GM19452 (cell line): ENCODE data around the gene FOXL3.

Source experiments
- ATAC-seq: cut with Tn5 transposase; IDR thresholded peaks from one replicate; pipeline ENCODE4 v1.9.1; 2021; ENCODE audit not compliant: unreplicated experiment

FOXL3 gene

GRCh38 chr7:265998-266850 lies 23.7 kb upstream of the FOXL3 start:
- ATAC-seq: no peak

- no peak for ATAC-seq
These were observed 22.8 kb upstream of the FOXL3 start for GRCh38 chr7:266851-267840.

DNA sequence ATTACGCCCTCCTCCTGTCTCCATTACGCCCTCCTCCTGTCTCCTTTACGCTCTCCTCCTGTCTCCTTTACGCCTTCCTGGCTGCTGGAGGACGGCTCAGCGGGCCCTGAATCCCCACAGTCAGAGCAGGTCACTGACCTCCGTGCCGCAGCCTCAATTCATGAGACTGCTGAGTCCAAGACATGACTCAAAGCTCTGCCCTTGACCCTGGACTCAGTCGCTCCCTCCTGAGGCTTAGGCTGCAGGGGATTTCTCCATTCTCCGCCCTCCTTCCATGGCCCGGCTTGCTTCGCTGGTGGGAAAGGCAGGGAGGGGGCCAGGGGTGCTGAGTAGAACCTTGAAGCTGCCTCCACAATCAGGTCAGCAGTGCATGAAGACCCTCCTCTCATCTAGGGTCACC lies 21.0 kb upstream of the FOXL3 start:
- ATAC-seq: no peak

DNA sequence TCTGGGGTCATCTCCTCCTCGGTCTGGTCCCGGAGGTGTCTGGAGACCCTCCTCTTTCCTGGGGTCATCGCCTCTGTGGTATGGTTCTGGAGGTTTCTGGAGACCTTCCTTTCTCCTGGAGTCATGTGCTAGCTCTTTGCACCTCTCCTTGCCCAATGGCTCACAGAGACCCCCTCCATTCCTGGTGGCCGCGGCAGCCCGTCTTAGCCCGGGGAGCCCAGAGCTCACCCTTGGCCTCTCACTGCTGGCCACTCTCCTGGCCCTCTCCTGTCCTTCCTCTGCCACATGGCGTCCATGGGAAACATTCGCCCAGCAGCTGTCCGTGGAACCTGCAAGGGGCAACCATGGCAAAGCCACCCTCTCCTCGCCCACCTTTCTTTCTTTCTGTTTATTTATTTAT lies 20.2 kb upstream of the FOXL3 start:
- no peak for ATAC-seq

GRCh38 chr7:270351-270983 lies 19.5 kb upstream of the FOXL3 start:
- ATAC-seq: no peak

DNA sequence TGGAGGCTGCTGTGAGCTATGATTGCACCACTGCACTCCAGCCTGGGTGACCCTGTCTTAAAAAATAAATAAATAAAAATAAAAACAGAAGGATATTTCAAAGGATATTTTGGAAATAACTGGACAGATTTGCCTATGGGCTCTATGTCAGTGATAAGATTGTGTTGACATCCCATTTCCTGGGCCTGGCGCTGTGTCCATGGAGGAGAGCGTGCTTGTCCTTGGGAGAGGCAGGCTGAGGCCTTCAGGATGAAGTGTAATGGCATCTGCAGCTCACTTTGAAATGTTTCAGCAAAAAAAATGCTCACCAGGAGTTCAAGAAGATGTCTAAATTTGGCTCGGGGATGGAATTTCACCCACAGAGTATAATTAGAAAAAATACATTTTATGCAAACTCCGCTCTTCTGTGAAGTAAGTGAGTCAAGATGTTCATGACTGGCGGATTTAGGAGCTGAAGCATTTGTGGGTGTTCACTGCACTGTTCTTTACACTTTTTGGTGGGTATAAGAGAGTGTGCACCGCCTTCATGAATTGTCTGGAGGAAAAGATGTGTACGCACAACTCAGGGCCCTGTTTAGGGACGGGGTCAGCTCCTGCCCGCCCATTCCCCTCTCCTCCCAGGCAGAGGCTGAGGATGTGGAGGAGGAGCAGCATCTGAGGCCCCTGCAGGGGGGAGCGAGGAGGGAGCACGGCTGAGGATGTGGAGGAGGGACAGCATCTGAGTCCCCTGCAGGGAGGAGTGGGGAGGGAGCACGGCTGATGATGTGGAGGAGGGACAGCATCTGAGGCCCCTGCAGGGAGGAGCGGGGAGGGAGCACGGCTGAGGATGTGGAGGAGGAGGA lies 18.5 kb upstream of the FOXL3 start:
- no peak for ATAC-seq

GRCh38 chr7:272108-272615 lies 17.8 kb upstream of the FOXL3 start:
- no peak for ATAC-seq

GRCh38 chr7:272631-273030 lies 17.3 kb upstream of the FOXL3 start:
- no peak for ATAC-seq

GRCh38 chr7:273327-273726 lies 16.6 kb upstream of the FOXL3 start:
- no peak for ATAC-seq

DNA sequence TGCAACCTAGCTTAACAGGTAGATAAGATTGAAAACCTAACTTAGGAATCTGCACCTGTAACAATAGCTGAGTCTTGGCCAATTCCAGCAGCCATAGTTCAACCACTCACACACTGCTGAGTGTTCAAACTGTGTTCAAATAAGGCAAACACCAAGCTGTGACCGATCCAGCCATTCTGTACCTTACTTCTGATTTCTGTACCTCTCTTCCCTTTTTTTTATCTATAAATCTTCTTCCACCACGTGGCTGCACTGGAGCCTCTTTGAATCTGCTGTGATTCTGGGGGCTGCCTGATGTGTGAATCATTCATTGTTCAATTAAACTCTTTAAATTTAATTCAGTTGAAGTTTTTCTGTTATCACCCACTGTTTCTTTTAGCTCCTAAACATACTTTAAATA lies 15.7 kb upstream of the FOXL3 start:
- ATAC-seq: no peak

- ATAC-seq: no peak
These were observed 13.6 kb upstream of the FOXL3 start for GRCh38 chr7:276230-276835.

GRCh38 chr7:277228-277627 lies 12.7 kb upstream of the FOXL3 start:
- ATAC-seq: no peak

DNA sequence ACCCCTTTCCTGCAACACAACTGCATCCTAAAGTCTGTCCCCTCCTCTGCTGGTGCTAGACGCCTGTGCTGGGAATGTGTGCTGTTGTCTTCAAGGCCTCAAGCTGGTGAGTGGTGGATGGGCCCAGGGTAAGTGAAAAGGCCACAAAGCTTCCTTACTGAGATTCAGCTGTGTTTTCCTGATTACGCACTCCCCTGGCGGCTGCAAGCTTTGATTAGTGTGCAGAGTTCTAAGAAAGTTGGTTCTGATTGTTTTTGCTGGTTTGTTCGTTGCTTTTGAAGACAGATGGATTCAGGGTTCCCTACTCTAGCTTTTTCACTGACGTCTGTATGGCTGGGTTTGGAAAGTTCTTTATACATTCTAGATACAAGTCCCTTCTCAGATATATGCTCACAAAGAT lies 11.9 kb upstream of the FOXL3 start:
- no peak for ATAC-seq

DNA sequence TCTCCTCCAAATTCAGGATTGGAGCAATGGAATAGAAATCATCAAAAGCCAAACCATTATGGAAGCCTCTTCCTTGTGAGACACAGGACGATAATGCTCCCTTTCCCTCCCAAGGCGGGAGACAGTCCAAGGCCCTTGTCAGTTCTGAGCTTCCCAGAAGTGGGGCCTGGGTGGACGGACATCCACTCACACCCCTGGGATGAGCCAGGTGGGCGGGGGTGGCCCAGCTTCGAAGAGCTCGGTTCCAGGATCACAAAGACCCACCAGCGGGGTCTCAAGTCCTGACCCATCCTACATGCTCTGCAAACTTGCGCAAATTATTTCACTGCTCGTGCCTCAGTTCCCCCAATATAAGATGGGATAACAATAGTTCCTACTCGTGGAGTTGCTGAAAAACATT lies 10.1 kb upstream of the FOXL3 start:
- ATAC-seq: no peak

- no peak for ATAC-seq
These were observed 9.5 kb upstream of the FOXL3 start for GRCh38 chr7:280461-280860.

- ATAC-seq: no peak
These were observed 8.3 kb upstream of the FOXL3 start for GRCh38 chr7:281637-282036.

DNA sequence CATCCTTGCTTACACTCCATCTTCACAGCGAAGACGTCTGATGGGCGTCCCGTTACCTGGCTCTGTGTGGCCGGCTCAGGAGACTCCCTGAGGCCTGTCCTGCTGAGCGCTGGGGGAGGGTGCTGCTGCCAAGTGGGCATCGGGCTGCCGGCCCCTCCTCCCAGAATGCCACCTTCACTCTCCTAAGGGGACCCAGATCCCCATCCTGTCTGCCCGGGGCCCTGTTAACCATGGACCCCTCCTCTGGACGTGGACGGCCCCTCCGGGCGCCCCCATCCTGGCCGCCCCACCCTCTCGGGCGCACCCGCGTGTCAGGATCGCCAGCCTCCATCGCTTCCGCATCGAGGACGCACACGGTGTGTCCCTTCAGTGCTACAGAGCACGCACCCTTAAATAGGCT lies 7.3 kb upstream of the FOXL3 start:
- ATAC-seq: no peak

DNA sequence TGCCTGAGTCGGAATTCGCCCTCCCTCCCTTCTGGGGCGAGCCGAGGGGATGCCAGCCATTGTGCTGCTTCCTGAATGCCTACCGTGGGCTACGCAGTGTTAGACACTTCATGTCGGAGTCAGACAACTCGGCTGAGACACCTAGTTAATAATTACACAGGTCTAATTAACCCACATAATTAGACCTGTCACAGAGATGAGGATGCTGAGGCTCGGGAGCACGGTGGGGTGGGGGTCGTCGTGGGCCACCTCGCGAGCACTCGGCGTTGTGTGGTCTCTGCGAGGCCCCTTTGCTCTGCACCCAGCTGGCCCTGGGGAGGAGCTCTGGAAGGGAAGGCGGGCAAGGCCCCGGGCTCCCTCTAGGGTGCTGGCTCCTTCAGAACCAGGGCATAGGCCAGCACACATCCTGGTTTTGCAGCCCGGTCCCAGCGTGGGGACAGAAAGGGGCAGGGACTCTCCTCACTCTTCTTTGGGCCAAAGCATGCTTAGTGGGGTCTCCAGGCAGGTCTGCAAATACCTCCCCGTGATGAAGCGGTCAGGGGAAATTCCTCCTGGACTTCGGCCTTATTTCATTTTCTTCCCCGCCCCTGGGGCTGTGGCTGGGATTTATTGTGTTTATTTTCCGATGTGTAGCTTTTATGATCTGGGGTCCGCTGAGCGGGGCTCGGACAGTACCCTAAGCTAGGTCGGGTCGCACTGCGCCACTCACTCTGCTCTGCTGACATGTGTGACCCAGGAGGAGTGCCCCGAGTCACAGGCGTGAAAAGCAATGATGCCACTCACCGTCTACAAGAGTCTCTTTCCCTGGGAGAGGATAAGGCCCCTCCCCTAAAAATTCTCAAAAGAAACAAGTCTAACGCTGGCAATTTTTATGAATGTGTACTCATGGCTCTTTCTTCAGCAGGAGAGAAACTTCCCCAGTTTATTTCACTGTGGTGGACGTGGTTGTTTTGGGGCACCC lies 4.9 kb upstream of the FOXL3 start:
- ATAC-seq: no peak

DNA sequence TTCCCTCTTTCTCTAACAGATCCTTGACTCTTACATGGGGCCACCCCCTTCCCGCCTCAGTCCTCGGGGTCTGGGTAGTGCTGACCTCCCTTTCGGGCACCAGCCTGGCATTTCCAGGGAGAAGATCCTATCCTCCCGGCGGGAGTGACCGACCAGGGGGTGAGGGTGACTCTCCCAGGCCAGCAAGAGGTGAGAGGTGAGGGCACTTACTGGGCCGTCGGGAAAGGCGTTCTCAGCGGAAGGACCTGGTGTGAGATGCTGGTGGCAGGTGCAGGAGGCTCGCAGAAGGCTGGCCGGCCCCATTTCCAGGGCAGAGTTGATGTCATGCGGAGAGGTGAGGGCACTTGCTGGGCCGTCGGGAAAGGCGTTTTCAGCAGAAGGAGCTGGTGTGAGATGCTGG lies 4.2 kb upstream of the FOXL3 start:
- no peak for ATAC-seq
